Activated T-helper 2 cell treated with anti-CD3 and anti-CD28 coated beads, Interferon-gamma antibody, Interleukin-2, Interleukin-4, amounts not matched to agents 10 μg/mL and 5 μg/mL and 100 μg/mL, durations not matched to agents 14 hours and 24 hours and 36 hours (primary cell): ENCODE measurements around the gene SETBP1. TPM values are rescaled to one million over a fixed set of nuclear protein-coding genes. Genes with fewer than 3 reads are reported as not detected.

Source experiments
- DNase-seq: peaks from one replicate; pipeline ENCODE4 v3.0.0; 2021; ENCODE audit warnings: low spot score
- H3K27ac Mint-ChIP-seq: one replicate; pipeline ENCODE4 v1.8.0; 2021; ENCODE audit warnings: mixed read lengths
- H3K27me3 Mint-ChIP-seq: one replicate; pipeline ENCODE4 v1.8.0; 2021; ENCODE audit warnings: low read depth, mixed read lengths
- H3K36me3 Mint-ChIP-seq: one replicate; pipeline ENCODE4 v1.8.0; 2021; ENCODE audit warnings: low read depth, mixed read lengths
- H3K4me1 Mint-ChIP-seq: one replicate; pipeline ENCODE4 v1.8.0; 2021; ENCODE audit warnings: low read depth, mixed read lengths
- H3K4me3 Mint-ChIP-seq: one replicate; pipeline ENCODE4 v1.8.0; 2021; ENCODE audit warnings: low read depth, mild to moderate bottlenecking, moderate library complexity, mixed read lengths
- H3K9me3 Mint-ChIP-seq: one replicate; pipeline ENCODE4 v1.8.0; 2021; ENCODE audit warnings: mixed read lengths
- intact Hi-C: fragments of 100-400 bp; cut with micrococcal nuclease; formaldehyde crosslinking; loops from one replicate; pipeline ENCODE4 v1.15.1; 2023
- total RNA-seq: library from RNA; stranded (reverse); gene quantifications from 2 replicates; pipeline ENCODE4 v1.2.3, GENCODE V29; 2022

Gene SETBP1
- total RNA-seq, 1 donor from 2014 or later, result 27.4 TPM

DNA sequence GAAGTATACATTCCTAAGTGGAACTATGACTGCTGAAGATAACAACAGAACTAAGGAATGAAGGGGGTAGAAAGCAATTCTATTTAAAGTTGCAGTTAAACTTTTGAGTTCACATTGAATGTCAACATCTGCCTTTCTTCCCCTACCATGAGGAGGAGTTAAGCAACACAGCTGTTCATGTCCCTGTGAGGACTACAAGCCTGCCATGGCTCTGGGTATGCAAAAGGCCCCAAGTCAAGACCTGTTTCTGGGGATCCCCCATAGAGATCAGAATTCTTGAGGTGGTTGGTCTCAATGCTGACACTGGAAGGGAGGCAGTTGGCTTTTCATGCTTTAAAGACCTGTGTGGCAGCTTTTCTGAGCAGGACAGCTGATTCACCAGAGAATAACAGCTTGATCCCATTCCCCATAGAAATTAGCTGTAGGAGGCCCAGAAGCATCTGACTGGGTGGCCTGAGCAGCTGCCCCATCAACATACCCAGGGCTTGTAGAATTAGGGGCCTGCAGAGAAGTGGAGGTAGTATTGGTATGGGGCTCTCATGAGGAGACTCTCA lies 131.0 kb downstream of the SETBP1 start:
- intact Hi-C loops, result no loop called here
- H3K36me3 Mint-ChIP-seq, result peaks cover 8% of the 10 kb centered on the region
- peaks cover 4% of the 10 kb centered on the region for H3K27me3 Mint-ChIP-seq
- H3K4me3 Mint-ChIP-seq, result no peak overlapping the region
- H3K27ac Mint-ChIP-seq, result no peak overlapping the region
- no peaks in the 10 kb centered on the region for H3K9me3 Mint-ChIP-seq
- no peak for DNase-seq
- peaks cover 10% of the 10 kb centered on the region for H3K4me1 Mint-ChIP-seq

DNA sequence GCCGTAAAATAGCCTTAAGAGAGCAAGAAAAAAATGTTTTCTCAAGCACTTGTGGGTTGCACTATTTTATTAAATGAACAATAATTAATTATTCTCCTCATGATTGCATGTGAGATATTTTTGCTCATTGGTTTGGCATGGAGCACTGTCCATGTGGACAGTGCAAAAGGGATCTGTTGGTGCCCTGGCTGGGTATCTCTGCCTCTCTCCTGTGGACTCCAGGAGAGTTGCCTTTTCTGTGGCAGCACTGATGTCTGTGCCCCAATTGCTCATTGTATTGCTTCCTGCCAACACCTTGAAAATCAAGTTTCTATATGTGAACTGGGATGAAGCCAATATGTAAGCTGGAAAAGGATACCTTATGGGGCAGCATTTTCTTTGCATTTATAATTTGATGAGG lies 131.7 kb downstream of the SETBP1 start:
- no peak for DNase-seq
- H3K4me3 Mint-ChIP-seq, result no peak overlapping the region
- no peak overlapping the region for H3K27ac Mint-ChIP-seq
- H3K27me3 Mint-ChIP-seq, result peaks cover 4% of the 10 kb centered on the region
- intact Hi-C loops, result no loop called here
- peaks cover 8% of the 10 kb centered on the region for H3K4me1 Mint-ChIP-seq
- no peaks in the 10 kb centered on the region for H3K9me3 Mint-ChIP-seq
- H3K36me3 Mint-ChIP-seq, result peaks cover 8% of the 10 kb centered on the region

DNA sequence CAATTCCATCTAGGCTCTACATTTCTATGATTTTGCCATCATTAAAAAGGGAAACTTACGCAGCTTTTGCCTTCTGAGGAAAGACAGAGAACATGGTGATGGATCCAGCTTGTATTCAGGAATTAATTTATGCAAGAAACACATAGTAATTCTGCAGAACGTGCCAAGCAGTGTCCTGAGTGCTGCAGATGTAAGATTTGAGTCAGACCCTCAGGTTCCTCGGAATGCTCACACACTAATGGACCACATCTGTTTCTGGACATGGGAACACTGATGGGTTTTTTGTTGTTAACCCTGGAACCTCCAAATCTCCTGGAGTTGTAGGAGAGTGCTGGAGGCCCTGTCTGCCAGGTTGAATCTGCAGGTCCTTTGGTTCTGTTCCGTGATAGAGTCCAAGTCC lies 132.9 kb downstream of the SETBP1 start:
- H3K4me3 Mint-ChIP-seq, result no peak overlapping the region
- DNase-seq, result no peak
- intact Hi-C loops, result no loop called here
- H3K4me1 Mint-ChIP-seq, result peaks cover 2% of the 10 kb centered on the region
- H3K27ac Mint-ChIP-seq, result no peak overlapping the region
- no peaks in the 10 kb centered on the region for H3K9me3 Mint-ChIP-seq
- peaks cover 10% of the 10 kb centered on the region for H3K36me3 Mint-ChIP-seq
- H3K27me3 Mint-ChIP-seq, result peaks cover 4% of the 10 kb centered on the region

DNA sequence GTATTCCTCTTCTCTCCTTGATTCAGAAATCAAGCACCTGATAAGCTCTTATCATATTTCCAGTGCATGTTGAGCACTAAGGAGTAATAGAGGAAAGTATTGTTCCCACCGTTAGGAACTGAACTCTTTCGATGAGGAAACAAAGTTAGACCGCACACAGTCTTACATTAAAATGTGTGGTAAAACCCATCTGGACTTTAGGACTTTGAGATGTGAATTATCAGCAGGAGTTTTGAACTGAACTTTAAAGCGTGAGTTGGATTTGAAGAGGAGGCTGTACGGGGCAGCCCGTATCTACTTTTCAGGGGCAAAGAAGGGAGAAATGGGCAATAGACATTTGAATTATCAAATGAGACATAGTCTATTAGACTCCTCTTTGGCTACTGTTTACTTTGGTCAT lies 134.4 kb downstream of the SETBP1 start:
- Mint-ChIP-seq H3K36me3 (peaks cover 9% of the 10 kb centered on the region), H3K9me3 (no peaks in the 10 kb centered on the region), H3K4me3 (no peak overlapping the region), H3K27me3 (peaks cover 2% of the 10 kb centered on the region), H3K4me1 (peaks cover 14% of the 10 kb centered on the region), H3K27ac (no peak overlapping the region)
- intact Hi-C loops, result loop anchor here (5.0 kb wide), 1 partner anchor 133 kb away; the partner anchor contains the start of gene SETBP1
- DNase-seq, result no peak

DNA sequence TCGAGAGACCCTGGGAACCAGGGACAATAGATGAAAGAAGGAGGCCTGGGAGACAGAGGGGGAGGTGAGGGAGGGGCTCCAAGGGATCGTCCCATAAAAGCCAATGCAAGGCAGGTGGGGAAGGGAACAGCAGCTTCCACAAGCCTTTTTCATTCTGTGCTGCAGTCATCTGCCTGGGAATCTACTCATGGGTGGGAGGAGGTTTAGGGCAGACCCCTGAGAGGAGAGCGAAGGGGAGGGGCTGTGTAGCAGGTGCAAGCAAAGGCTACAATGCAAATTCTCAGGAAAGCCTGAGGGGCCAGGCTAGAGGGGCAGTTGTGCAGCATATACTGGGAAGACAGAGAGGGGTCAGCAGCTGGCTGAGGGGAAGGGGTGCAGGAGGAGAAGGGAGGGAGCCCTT lies 135.4 kb downstream of the SETBP1 start:
- no peak for DNase-seq
- Mint-ChIP-seq H3K4me3 (no peak overlapping the region), H3K27ac (no peak overlapping the region), H3K4me1 (peaks cover 16% of the 10 kb centered on the region), H3K27me3 (peaks cover 2% of the 10 kb centered on the region), H3K9me3 (no peaks in the 10 kb centered on the region), H3K36me3 (peaks cover 8% of the 10 kb centered on the region)
- intact Hi-C loops, result loop anchor here (5.0 kb wide), 1 partner anchor 134 kb away; the partner anchor contains the start of gene SETBP1

DNA sequence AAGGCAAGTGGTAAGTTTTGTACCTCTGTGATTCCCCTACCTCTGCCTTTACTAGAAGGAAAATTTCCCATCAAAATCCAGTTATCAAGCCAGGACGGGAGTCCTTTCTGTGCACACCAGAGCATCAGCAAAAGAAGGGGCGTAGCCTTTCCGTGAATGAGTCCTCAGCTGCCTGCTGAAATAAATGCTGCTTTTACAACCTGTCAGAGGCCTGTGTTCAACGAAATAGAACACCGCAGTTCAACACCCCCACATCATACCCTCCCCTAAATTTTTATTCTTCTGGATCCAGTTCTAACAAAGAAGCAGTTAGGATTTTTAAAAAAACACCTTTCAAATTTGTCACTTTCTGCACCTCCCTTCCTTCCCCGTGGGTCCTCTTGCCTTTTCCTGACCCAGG lies 135.8 kb downstream of the SETBP1 start:
- no peaks in the 10 kb centered on the region for H3K9me3 Mint-ChIP-seq

DNA sequence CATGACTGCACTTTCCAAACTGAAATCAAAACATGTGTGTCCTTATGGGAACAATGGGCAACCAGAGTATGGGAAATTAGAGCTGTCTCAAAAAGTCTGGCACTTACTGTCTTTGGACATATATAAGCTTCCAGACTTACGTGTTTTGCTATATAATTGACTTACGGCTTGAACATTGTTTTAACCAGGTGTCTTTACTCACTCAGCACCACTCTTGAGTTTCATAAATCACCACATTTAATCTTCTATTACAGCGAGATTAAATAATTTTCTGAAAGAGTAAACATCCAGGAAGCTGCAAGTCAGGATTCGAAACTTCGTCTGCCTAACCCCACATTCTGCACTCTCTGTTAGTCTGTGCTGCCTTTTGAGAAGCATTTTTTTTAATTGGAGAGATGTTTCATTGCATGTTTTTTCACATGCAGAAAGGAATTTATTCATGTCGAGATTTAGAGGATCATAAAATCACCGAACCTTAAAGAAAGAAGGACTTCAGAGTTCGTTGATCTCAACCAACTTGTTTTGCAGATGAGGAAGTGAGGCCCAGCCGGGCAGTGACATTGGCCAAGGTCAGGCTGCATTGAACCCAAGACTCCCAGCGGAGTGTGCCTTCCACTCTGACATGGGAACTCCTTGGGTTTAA lies 137.3 kb downstream of the SETBP1 start:
- intact Hi-C loops, result loop anchor here (2.0 to 5.0 kb wide), 2 partner anchors 13 to 136 kb away; partner anchors contain the start of gene SETBP1
- no peak overlapping the region for H3K27ac Mint-ChIP-seq
- H3K4me1 Mint-ChIP-seq, result peaks cover 18% of the 10 kb centered on the region
- peaks cover 4% of the 10 kb centered on the region for H3K27me3 Mint-ChIP-seq
- DNase-seq, result no peak
- no peaks in the 10 kb centered on the region for H3K9me3 Mint-ChIP-seq
- peaks cover 4% of the 10 kb centered on the region for H3K36me3 Mint-ChIP-seq
- H3K4me3 Mint-ChIP-seq, result no peak overlapping the region

More for the DNA sequence above, 135.8 kb downstream of the SETBP1 start:
- Mint-ChIP-seq H3K4me1 (peaks cover 16% of the 10 kb centered on the region), H3K36me3 (peaks cover 4% of the 10 kb centered on the region), H3K4me3 (no peak overlapping the region), H3K27ac (no peak overlapping the region), H3K27me3 (no peaks in the 10 kb centered on the region)
- intact Hi-C loops, result loop anchor here (5.0 kb wide), 1 partner anchor 134 kb away; the partner anchor contains the start of gene SETBP1
- no peak for DNase-seq

DNA sequence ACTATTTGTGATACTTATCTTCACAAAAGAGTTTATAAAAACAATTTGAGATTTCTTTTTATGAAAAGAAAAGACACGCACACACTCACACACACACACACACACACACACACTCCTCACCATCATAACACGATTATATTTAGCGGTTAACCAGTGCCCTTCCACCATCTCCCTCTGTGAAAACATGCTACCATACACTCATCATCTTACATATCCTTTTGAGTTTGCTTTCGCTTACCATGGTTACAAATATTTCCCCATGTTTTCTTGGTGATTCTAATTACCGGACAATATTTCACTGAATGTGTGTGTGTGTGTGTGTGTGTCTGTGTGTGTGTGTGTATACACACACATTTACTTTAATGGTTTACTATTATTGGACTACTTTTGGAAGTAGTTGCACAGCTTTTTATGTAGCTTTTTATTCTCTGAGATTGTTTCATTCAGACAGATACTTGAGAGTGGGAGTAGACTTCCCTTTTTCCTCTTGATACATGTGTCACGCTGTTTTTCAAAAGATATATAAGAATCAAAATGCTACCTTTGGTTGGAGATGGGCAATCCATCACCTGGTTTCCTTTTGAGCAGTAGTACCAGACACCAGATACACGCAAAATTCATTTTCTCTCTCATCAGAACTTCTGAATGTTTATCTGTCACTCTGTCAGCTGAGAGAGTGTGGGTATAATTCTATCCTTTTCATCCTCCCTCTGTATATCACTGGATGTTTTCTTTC lies 138.1 kb downstream of the SETBP1 start:
- H3K9me3 Mint-ChIP-seq, result no peaks in the 10 kb centered on the region
- no peak for DNase-seq
- H3K4me3 Mint-ChIP-seq, result no peak overlapping the region
- intact Hi-C loops, result loop anchor here (2.0 to 5.0 kb wide), 2 partner anchors 14 to 137 kb away; partner anchors contain the start of gene SETBP1
- peaks cover 4% of the 10 kb centered on the region for H3K27me3 Mint-ChIP-seq
- peaks cover 4% of the 10 kb centered on the region for H3K36me3 Mint-ChIP-seq
- peaks cover 26% of the 10 kb centered on the region for H3K4me1 Mint-ChIP-seq
- peak overlapping the region; percentile 50 for H3K27ac Mint-ChIP-seq

DNA sequence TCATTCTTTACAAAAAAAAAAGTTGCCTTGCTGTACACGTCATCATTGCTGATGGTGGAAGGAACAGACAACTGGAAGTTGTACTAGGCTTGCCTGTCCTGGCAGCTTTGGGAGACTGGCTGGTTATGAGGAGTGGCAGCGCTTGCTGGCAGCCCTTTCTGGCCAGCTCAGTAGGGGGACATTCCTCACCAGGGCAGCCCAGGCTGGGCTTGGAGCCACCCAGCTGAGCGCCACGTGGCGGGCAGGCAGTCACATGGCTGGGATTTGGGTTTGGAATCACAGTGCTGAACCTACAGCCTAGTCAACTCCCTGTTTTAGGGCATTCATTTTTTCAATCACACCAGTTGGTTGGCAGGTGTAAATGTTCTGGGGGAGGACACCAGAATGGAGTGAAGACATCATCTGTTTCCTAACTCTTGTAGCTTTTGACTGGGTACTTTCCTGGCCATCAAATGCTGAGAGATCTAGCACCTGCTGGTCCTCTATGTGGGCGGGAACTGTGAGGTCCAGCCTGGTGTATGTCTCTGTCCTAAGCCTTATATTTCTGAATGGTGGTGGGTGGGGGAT lies 139.3 kb downstream of the SETBP1 start:
- Mint-ChIP-seq H3K4me3 (no peak overlapping the region), H3K9me3 (no peaks in the 10 kb centered on the region), H3K27ac (no peak overlapping the region), H3K36me3 (peaks cover 4% of the 10 kb centered on the region), H3K27me3 (peaks cover 4% of the 10 kb centered on the region), H3K4me1 (peaks cover 29% of the 10 kb centered on the region)
- intact Hi-C loops, result loop anchor here (2.0 to 5.0 kb wide), 2 partner anchors 15 to 138 kb away; partner anchors contain the start of gene SETBP1
- no peak for DNase-seq

DNA sequence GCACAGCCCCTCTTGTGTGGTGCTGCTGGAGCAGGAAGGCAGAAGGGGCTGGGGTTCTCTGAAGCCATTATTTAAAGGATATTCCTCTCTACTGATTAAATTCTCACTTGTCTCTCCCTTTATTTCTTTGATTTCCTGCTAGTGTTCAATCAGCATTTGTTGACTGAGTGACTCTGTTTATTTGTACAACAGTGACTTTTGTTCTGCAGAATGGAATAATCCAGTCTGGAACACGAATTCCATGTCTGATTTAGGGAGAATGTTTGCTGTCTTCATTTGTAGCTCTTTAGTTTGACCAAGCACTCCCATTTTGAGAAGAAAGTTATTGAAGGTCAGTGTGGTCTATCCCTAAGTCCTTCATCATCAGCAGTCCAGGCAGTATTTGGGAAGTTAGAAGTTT lies 141.2 kb downstream of the SETBP1 start:
- H3K9me3 Mint-ChIP-seq, result no peaks in the 10 kb centered on the region
- no peak for DNase-seq
- H3K27ac Mint-ChIP-seq, result no peak overlapping the region
- H3K27me3 Mint-ChIP-seq, result peaks cover 10% of the 10 kb centered on the region
- no peak overlapping the region for H3K4me3 Mint-ChIP-seq
- peaks cover 4% of the 10 kb centered on the region for H3K36me3 Mint-ChIP-seq
- intact Hi-C loops, result no loop called here
- H3K4me1 Mint-ChIP-seq, result peaks cover 29% of the 10 kb centered on the region

DNA sequence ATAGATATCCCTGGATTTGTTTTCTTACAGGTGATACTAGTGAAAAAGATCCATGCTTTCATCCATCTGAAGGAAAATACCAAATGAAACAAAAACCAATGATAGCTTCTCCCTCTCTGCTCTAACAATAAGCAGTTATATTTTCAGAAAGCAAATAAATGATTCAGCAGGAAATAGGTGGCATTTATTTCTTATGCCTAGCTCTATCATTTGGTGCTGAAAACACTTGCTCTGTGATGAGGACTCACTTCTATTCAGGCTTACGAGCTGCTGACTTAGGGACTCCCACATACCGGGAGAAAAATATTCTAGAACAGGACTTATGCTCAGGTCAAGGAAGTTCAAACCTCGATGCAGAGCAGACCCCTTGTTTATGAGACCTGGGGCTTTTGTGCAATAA lies 142.6 kb downstream of the SETBP1 start:
- peaks cover 12% of the 10 kb centered on the region for H3K27me3 Mint-ChIP-seq
- no peaks in the 10 kb centered on the region for H3K9me3 Mint-ChIP-seq
- intact Hi-C loops, result no loop called here
- no peak for DNase-seq
- H3K4me1 Mint-ChIP-seq, result peaks cover 29% of the 10 kb centered on the region
- peaks cover 4% of the 10 kb centered on the region for H3K36me3 Mint-ChIP-seq
- H3K27ac Mint-ChIP-seq, result no peak overlapping the region
- no peak overlapping the region for H3K4me3 Mint-ChIP-seq

DNA sequence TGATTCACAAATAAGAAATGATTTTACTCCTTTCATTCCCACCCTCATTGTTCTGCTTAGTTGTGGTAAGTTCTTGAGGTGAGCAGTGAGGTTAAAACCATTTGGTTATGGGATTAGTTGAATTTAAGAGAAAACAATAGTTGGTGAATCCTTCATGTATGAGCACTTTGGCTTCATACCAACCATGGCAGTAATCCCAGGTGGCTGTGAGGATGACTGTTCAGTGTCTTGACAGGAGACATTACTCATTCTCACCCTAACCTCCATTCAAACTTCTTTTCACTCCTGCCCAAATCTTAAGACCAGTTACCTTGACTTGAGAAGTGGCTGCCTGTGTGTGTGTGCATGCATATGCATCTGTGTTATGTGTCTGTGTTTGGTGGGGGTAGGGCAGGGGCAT lies 143.1 kb downstream of the SETBP1 start:
- Mint-ChIP-seq H3K27me3 (peaks cover 12% of the 10 kb centered on the region), H3K27ac (no peak overlapping the region), H3K4me3 (no peak overlapping the region), H3K36me3 (peaks cover under 1% of the 10 kb centered on the region), H3K9me3 (no peaks in the 10 kb centered on the region), H3K4me1 (peaks cover 25% of the 10 kb centered on the region)
- intact Hi-C loops, result no loop called here
- no peak for DNase-seq
